ENCODE data around the gene TUBB1. TPM values are rescaled to one million over a fixed set of nuclear protein-coding genes. Genes with fewer than 3 reads are reported as not detected.
A peak's percentile ranks its signal among the peaks of the same experiment; 100 is the strongest.

The TUBB1 gene
- polyA plus RNA-seq, 1 experiment = 0.01 TPM

DNA sequence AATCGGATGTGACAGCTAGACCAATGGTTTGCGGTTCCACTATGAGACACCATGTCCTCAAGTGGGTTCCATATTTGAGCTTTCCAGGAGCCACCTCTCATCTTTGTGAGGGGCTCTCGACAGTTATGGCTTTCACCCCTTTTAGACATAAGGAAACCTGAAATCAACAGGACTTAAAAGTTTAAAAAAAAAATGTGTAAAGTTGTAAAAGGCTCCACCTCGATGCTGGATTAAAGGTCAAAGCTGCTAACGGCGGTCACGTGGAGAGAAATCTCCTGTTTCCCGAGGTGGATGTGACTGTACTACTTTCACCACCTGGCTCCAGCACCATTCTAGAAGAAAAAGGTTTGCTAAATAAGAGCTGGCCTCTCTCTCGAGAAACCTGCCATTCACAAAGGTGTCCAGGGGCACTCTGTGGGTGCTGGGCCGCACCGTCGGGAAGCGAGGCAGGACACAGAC, 12.4 kb downstream of the TUBB1 start:
- ChIA-PET POLR2A (interaction anchor here (0.5 kb wide), 1 partner anchor 575 kb away, joined by 3 read pairs; no protein-coding TSS in a partner anchor), CTCF (interaction anchor here (0.6 to 1.2 kb wide), 4 partner anchors 12 to 721 kb away, joined by 3 to 4 read pairs (median 3); no protein-coding TSS in a partner anchor)
- Histone ChIP-seq H3K36me3 (ENCODE audit: control insufficient read depth, insufficient read depth, low read length) (peaks cover 6% of the 10 kb centered on the region), H3K4me3 (ENCODE audit: low read depth, low read length) (peak overlapping the region; percentile 75), H3K27me3 (ENCODE audit: control insufficient read depth, insufficient read depth, low read length) (no peaks in the 10 kb centered on the region)
- no peak for DNase-seq (ENCODE audit: low read depth)
- TF ChIP-seq CTCF (IDR thresholded peaks at IDR 0.05; ENCODE audit: insufficient read depth, low read depth, low read length) = no peak

- ChIA-PET CTCF (interaction anchor here (0.6 to 1.5 kb wide), 6 partner anchors 9 to 721 kb away, joined by 3 to 6 read pairs (median 4); no protein-coding TSS in a partner anchor), POLR2A (no interaction called here)
- no peak for TF ChIP-seq CTCF (IDR thresholded peaks at IDR 0.05; ENCODE audit: insufficient read depth, low read depth, low read length)
- Histone ChIP-seq H3K27me3 (ENCODE audit: control insufficient read depth, insufficient read depth, low read length) (no peaks in the 10 kb centered on the region), H3K4me3 (ENCODE audit: low read depth, low read length) (peak within 1 kb of the TSS; percentile 75), H3K36me3 (ENCODE audit: control insufficient read depth, insufficient read depth, low read length) (peaks cover 7% of the 10 kb centered on the region)
- DNase-seq (ENCODE audit: low read depth) = peak; percentile 68
Measured at GRCh38 chr20:59032023-59032712, 12.9 kb downstream of the TUBB1 start, which contains the start of gene ATP5F1E. Gene ATP5F1E (minus strand): TSS chr20:59032335. CDS start chr20:59032251, 84 bp downstream.

- Histone ChIP-seq H3K36me3 (ENCODE audit: control insufficient read depth, insufficient read depth, low read length) (peaks cover 11% of the 10 kb centered on the region), H3K27me3 (ENCODE audit: control insufficient read depth, insufficient read depth, low read length) (no peaks in the 10 kb centered on the region), H3K4me3 (ENCODE audit: low read depth, low read length) (peak overlapping the region; percentile 75)
- CTCF ChIA-PET = interaction anchor here (1.0 to 1.5 kb wide), 3 partner anchors 9 to 190 kb away, joined by 3 to 6 read pairs (median 4); no protein-coding TSS in a partner anchor
- POLR2A ChIA-PET = no interaction called here
- DNase-seq (ENCODE audit: low read depth) = no peak
- TF ChIP-seq CTCF (IDR thresholded peaks at IDR 0.05; ENCODE audit: insufficient read depth, low read depth, low read length) = peak; percentile 29; the same call in 1 of the 2 replicates
Measured at GRCh38 chr20:59032713-59033059, 13.5 kb downstream of the TUBB1 start.

GRCh38 chr20:59033093-59033492, 13.9 kb downstream of the TUBB1 start:
- TF ChIP-seq CTCF (IDR thresholded peaks at IDR 0.05; ENCODE audit: insufficient read depth, low read depth, low read length) = no peak
- H3K4me3 ChIP-seq (ENCODE audit: low read depth, low read length) = no peak overlapping the region
- DNase-seq (ENCODE audit: low read depth) = no peak
- CTCF ChIA-PET = interaction anchor here (1.5 kb wide), 1 partner anchor 189 kb away, joined by 4 read pairs; no protein-coding TSS in a partner anchor
- POLR2A ChIA-PET = no interaction called here
- H3K27me3 ChIP-seq (ENCODE audit: control insufficient read depth, insufficient read depth, low read length) = no peaks in the 10 kb centered on the region
- H3K36me3 ChIP-seq (ENCODE audit: control insufficient read depth, insufficient read depth, low read length) = peaks cover 13% of the 10 kb centered on the region

DNA sequence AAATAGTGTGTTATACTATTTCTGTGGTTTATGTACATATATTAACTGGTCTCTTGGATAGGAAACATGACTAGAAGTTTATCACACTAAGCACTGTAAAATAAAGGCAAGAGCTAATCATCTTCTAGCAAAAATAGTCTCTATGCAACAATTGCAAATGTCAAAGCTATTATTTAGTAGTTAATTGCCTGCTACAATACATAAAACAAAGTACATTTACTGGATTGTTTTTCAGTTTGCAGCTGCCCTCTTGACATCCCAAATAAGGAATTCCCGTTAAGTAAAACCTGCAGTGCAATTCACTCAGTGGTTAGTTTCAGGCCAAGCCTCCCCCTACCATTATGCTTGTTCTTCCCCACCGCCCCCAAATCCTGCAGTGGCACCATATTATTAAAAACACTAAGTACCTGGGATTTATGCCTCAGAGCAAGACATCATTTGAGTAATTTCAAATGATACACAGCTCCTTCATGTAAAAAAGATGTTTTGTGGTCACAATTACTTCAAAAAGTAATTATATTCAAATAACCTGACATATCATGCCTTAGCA, 14.5 kb downstream of the TUBB1 start:
- TF ChIP-seq CTCF (IDR thresholded peaks at IDR 0.05; ENCODE audit: insufficient read depth, low read depth, low read length) = no peak
- H3K36me3 ChIP-seq (ENCODE audit: control insufficient read depth, insufficient read depth, low read length) = peaks cover 13% of the 10 kb centered on the region
- ChIA-PET POLR2A (no interaction called here), CTCF (interaction anchor here (0.7 to 1.5 kb wide), 2 partner anchors 32 to 189 kb away, joined by 3 to 4 read pairs; no protein-coding TSS in a partner anchor)
- DNase-seq (ENCODE audit: low read depth) = no peak
- H3K27me3 ChIP-seq (ENCODE audit: control insufficient read depth, insufficient read depth, low read length) = no peaks in the 10 kb centered on the region
- no peak overlapping the region for H3K4me3 ChIP-seq (ENCODE audit: low read depth, low read length)
